GM21515 (cell line): ENCODE results near the gene ITGB2.

Source experiments
- ATAC-seq: cut with Tn5 transposase; IDR thresholded peaks from one replicate; pipeline ENCODE4 v1.9.1; 2021; ENCODE audit not compliant: unreplicated experiment

ITGB2 gene

DNA sequence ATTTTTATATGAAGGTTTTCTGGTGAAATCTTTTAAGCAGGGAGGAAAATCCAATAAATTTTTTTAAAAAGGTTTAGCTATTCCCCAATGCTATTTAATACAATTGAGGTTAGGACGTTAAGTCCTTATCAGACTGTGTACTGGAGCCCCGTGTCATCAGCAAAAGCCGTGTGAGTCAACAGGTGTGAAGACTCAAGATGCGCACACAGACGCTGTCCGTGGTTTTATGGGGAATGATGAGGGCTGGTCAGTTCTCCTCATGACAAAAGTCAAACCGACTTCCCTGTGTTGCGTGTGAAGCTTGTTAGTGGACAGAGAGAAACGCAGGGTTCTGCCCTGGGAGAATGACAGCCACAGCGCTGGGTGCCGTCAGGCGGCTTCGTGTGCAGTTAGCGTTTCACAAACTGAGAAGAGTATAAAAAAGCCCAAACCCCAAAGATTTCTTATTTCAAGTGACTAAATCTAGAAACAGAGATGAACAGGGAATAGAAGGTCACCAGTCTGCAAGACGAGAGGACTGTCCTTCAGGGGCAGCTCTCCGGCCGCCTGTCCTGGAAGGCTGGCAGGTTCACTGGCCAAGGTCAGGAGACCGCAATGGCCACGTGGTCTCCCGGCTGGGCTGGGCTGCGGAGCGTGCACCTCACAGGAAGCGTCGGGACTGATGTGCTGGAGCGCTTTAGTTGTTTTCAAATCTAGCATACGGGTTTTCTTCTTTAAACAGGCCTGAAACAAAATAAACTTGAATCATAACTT, 69.6 kb downstream of the ITGB2 start:
- ATAC-seq = no peak

- ATAC-seq = no peak
Measured at GRCh38 chr21:44850208-44850800, 70.4 kb downstream of the ITGB2 start.

DNA sequence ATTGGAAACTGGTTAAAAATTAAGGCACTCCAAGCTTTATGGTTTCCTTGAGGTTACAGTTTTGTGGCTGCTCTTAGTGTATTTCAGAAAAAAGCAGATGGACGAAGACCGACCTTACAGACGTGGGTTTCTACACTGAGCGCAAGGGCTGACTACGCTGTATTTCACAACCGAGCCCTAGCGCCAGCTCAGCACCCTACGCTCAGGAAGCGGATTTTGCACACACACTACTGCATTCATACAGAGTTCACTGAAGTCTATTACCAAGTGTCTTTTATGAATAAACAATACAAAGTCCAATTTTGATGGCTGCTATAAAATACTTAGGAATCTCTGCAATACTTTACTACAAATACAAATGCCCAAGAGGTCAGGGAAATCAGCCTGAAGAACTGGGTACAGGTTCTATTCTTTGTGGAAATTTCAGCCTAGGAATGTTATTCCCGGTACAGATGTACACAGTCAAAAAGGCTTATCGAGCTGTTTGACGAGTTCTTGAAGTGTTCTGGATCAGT, 71.0 kb downstream of the ITGB2 start:
- no peak for ATAC-seq

DNA sequence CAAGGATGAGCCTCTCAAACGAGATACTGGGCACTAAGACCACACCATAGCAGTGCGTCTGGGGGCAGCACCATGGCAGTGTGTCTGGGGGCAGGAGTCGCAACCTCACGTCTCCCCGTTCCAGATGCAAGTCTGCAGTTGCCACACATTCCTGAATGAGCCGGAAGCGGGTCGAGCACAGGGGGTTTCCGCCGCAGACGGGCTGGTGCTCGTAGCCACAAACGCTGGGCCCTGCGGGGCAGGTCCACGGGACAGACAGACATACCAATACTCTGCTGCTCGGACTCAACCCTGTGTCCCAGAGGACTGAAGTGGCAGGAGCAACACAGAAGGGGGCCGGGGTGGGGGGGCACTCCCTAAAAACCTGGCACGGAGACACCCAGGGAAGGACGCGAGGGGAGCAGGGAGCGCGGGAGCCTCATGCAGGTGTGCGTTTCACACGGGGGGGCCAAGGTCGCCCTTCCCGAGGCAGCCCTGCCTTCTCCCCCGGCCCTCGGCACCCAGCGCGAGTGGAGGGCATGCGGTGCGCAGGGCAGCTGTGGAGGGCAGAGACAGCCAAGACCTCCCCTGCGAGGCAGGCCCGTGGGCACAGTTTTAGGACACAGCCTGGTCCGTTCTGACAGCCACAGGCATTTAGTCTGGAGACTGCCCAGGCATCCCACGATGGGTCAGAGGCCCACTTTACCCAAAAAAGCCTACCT, 71.7 kb downstream of the ITGB2 start:
- no peak for ATAC-seq

DNA sequence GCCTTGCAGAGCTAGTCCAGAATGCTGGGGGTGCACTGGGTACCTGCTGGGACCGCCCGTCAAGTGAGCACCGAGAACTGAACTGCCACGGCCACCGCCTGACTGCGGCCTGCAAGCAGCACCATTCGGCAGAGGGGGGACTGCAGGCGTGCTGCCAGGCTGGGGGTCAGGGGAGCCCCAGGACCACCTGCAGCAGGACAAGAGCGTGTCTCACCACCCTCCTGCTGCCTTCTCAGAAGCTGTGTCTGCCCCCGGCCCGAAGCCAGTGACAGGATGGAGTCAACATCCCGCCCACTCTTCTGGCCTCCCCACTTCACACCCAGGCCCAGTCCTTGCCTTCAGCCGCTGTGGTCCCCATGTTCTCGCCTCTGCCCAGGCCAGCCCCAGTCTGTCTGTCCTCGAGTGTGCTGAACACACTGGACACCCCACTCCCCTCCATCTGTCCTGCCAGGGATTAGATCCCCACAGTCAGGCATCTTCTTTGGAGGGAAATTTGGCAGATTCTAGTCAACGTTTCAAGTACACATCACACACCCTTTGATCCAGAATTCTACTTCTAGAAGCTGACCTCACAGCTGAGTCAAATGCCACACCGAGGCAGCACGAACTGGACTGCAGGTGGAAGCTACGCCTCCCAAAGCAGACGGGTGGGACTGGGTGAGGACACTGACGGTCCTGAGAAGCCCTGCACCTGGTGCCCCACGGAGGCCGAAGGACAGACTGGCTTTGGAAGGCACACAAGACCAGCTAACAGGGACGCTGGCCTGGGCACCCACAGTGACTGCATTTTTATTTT, 73.2 kb downstream of the ITGB2 start:
- ATAC-seq = no peak

GRCh38 chr21:44846485-44847260, 74.0 kb downstream of the ITGB2 start:
- ATAC-seq = no peak

- no peak for ATAC-seq
Measured at GRCh38 chr21:44846224-44846484, 74.5 kb downstream of the ITGB2 start.

- ATAC-seq = no peak
Measured at GRCh38 chr21:44845418-44846223, 75.1 kb downstream of the ITGB2 start.

- no peak for ATAC-seq
Measured at GRCh38 chr21:44844256-44844655, 76.4 kb downstream of the ITGB2 start.

DNA sequence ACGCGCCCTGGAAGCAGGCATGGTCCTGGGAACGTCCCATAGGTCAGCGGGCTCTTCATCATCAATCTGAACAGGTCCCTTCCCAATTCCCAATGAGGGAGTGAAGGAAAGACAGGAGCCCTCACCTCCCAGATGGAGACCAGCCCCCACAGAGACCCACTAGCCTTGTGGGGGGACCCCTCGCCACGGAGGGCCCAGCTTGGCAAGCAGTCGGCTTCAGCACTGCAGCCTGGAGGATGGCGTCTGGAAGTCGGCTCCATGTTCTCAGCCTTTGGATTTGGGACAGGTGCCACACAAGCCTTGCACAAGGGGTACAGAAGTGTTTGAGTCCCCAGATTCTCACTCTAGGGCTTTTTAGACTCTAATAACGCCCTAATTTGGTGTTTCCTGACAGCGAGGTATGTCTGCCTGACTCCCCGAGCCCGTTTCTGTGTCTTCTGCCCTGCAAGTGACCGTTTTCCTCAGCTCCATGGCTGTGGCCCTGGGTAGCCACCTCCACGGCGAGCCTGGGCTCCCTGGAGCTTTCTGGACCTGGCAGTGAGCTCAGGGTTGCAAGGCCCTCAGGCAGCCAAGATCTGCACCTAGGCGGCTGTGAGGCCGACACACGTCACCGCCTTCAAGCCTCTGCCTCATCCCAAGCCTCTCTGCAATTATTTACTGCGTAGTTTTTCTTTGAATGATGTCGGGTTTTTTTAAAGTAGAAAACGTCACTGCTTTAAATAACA, 77.8 kb downstream of the ITGB2 start:
- no peak for ATAC-seq

DNA sequence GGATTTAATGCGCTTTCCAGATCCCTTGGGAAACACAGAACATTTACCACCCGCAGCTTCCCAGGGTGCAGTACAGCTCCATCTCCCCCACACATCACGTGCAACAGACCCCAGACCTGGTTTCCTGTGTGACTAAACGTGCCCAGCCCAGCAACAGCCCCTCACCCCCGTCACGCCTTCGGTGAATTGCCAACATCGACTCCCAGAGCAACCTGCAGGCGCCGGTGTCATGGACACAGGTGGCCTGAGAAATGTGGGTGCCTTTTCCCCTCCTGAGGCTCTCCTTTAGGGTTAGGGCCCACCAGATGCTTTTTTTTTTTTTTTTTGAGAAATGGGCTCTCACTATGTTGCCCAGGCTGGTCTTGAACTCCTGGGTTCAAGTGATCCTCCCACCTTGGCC, 78.6 kb downstream of the ITGB2 start:
- ATAC-seq = no peak

DNA sequence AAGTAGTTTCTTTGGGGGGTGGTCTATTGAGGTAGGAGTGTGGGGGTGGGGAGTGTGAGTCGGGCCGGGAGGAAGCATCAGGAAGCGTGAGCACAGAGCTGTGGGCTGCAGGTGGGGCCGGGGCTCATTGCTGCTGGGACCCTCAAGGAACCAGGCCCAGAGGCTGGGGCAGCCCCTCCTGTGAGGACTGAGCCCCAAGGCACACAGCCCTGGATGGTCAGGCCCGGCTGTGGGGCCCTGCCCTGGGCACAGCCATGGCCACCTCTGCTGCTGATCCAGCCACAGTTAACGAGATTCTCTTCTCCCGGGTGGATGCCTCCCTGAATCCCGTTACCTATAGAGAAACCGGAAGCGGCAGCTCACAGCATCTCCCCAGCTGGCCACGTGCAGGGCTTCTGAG, 79.9 kb downstream of the ITGB2 start:
- no peak for ATAC-seq

DNA sequence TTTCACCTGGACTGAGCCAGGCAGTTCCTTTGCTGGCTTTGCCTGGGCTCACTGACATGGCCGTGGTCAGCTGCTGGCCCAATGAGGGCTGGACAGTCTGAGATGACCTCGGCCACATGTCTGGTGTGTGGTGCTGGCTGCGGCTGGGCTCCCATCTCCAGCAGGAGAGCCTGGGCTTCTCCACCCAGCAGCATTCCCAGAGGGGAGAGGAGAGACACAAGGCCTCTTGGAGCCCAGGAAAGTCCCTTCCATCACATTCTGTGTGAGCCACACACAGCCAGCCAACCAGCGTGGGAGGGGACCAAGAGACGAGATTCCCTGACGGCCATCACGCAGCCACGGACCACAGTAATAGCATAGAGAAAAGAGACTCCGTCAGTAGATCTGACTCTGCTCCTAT, 81.7 kb downstream of the ITGB2 start:
- no peak for ATAC-seq

DNA sequence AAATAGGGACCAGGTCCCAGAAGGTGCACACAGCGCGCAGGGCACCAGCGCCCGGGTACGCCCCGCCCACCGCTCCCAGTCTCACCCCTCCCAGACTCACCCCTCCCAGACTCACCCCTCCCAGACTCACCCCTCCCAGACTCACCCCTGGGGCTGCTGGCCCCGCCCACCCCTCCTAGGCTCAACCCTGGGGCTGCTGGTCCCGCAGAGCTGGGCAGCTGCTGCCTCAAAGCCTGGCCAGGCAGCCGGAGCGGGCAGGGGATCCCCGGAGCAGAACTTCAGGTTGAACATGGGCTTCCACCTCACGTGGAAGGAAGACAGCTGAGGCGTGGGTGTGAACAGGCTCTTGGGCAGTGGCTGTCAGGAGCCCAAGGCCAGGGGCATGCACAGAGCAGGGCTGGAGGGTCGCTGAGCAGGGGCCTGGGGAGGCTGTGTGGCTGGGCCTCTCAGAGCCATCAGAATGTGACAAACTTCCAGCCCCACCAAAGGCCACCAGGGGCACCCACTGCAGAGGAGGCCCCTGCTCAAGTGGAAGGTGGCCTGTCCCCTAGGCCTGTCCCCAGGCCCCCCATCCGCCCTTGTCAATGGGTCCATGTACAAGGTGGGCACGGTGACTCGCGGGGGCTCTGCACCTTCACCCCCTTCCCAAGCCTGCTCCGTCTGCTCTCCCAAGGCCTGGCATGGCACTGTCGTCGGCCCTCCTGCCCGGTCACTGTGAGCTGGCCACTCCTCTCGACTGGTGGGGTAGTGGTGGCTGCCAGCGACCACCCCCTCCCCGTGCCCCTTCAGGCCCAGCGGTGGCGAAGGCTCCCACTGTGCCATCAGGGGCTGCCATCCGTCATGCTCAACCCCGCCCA, 82.4 kb downstream of the ITGB2 start:
- ATAC-seq = no peak

GRCh38 chr21:44837537-44837936, 83.2 kb downstream of the ITGB2 start:
- no peak for ATAC-seq

DNA sequence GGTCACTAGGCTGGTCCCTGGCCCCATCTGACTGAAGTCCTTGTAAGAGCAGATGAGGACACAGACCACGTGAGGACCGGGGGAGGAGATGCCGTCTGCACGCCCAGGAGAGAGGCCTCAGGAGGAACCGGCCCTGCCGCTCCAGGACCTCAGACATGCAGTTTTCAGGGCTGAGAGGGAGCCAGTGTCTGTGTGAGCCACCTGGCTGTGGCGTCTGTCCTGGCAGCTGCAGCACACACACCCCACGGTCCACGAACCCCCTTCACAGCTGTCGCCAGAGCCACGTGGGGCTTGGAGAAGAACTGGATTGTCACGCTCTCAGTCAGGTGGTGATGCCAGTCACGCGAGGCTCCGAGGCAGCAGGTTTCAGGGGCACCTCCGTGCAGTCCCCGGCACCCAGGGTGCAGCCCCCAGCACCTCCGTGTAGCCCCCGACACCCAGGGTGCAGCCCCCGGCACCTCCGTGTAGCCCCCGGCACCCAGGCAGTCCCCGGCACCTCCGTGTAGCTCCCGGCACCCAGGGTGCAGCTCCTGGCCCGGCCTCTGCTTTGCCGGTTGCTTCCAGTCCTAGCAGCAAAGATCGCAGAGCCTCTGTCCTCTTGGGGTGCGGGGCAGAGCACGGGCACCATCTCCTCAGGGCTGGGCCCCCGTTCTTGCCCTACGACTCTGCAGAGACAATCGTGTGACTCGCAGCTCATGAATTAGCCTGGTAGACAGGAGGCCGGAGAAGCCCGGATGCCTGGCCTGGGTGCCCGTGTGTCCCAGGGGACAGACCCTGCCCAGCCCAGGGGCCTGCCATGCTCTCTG, 83.8 kb downstream of the ITGB2 start:
- ATAC-seq = no peak

DNA sequence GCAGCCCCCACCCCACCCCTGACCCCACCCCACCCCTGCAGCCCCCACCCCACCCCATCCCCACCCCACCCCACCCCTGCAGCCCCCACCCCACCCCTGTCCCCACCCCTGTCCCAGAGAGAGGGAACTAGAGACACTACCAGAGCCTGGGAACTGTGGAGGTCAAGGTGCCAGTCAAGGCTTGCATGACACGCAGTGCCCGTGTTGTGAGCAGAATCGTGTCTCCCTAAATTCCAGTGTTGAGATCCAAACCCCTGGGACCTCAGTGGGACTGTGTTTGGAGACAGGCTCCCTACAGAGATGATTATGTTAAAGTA, 84.4 kb downstream of the ITGB2 start:
- no peak for ATAC-seq
